GM18909 (cell line): ENCODE measurements around the gene GPR101.

Source experiments
- ATAC-seq: cut with Tn5 transposase; IDR thresholded peaks from one replicate; pipeline ENCODE4 v1.9.1; 2021; ENCODE audit warnings: mild to moderate bottlenecking; ENCODE audit not compliant: unreplicated experiment, poor library complexity

The GPR101 gene

DNA sequence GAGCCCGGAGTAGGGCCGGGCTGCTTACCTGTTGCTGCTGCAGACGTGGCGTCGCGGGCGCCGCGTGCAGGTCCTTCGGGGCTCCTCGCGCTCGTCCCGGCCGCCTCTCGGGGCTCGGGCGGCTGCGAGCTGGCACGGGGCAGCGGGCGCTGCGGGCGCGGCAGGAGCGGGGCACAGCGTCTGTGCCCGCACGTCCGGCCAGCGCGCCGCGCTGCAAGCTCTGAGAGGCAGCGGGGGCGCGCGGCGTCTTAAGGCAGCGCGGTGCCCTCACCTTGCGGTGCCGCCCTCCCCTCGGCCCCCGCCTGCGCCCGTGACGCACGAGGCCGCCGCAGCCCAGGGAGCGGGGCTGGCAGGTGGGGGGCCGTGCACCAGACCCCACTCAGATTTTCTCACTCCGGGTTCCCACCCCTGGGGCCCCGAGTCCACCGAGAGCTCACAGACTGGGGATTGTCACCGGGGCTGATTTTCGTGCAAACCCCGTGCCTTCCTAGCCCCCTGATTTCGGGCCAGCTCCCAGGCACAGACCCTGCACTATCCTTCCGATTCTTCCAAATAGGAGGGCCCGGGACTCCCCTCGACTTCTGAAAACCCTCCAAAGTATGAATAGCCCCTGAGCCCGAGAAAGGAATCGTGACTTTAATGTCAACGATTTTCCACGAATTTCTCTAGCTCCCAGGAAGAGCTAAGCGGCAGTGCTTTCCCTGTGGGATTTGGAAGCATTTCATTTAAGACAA is at the start of gene GPR101:
TSS of gene GPR101 (minus strand) at position 222 of the 734 bp plus-strand sequence. CDS start 2,321 bp downstream, outside the sequence.
- no peak for ATAC-seq

- no peak for ATAC-seq
Measured at GRCh38 chrX:137081239-137081638, 47.4 kb upstream of the GPR101 start.

GRCh38 chrX:137072396-137072795 is 38.6 kb upstream of the GPR101 start:
- no peak for ATAC-seq

GRCh38 chrX:137071596-137071995 is 37.8 kb upstream of the GPR101 start:
- no peak for ATAC-seq

GRCh38 chrX:137067147-137067546 is 33.4 kb upstream of the GPR101 start:
- no peak for ATAC-seq

- ATAC-seq, result no peak
Measured at GRCh38 chrX:137062915-137063617, 29.3 kb upstream of the GPR101 start.

GRCh38 chrX:137058339-137059127 is 24.7 kb upstream of the GPR101 start:
- ATAC-seq, result no peak

GRCh38 chrX:137052643-137053235 is 18.9 kb upstream of the GPR101 start:
- ATAC-seq, result peak; percentile 29

- ATAC-seq, result peak; percentile 98
Measured at GRCh38 chrX:137051978-137052642, 18.3 kb upstream of the GPR101 start.

GRCh38 chrX:137044893-137045292 is 11.1 kb upstream of the GPR101 start:
- ATAC-seq, result no peak

DNA sequence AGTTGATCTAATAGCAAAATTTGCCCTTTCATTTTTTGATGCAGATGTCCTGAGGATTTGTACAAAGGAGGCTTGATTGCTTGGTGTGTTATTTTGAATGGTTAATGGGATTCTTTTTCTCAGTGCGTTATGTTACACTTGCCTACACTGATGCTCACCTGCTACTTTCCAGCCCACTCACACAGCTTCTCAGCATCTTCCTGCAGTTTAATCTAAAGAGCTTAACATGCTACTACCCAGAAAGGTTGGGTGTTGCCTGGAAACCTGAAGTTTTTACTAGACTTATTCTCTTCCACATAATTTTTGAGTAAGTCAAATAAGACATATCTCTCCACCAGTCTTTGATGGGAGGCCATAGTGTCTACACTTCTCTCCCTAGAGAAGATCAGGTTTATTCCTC is 9.9 kb upstream of the GPR101 start:
- no peak for ATAC-seq

- no peak for ATAC-seq
Measured at GRCh38 chrX:137041329-137041728, 7.5 kb upstream of the GPR101 start.

- no peak for ATAC-seq
Measured at GRCh38 chrX:137040113-137040794, 6.5 kb upstream of the GPR101 start.

DNA sequence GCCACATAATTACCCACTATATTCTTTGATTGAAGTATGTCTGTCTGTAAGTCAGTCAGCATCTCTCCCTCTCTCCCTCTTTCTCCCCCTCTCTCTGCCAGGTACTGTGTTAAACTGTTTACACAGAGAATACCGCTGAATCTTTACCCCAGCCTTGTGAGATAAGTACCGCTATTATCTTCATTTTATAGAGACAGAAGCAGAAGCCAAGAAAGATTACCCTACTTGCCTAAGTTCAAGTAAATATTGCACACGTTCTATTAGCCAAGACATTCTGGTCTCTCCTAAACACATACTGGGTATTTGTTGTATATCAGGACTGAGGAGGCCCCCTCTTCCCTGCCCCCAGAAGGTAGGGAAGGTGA is 695 bp upstream of the GPR101 start:
- no peak for ATAC-seq

- ATAC-seq, result no peak
Measured at GRCh38 chrX:137032841-137033773, 688 bp downstream of the GPR101 start.

GRCh38 chrX:137032341-137032694 is 1.5 kb downstream of the GPR101 start:
- no peak for ATAC-seq

GRCh38 chrX:137031517-137032340 is 2.1 kb downstream of the GPR101 start:
- ATAC-seq, result peak; percentile 77

DNA sequence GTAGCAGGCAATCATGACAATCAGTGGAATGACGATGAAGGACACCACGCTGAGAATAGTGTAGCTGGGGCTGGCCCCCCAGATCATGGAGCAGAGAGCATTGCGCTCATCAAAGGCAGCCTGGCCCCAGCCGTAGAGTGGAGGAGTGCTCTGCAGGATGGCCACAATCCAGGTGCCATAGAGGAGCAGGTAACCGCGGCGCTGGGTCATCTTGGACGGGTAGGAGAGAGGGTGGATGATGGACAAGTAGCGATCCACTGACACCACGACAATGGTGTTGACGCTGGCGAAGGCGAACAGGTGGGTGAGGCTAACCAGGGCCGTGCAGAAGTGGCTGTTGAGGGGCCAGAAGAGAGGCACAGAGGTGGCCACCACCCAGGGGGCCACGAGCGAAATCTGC is 2.8 kb downstream of the GPR101 start:
- ATAC-seq, result no peak
